Trophoblast cell (in vitro differentiated cells and primary cell): ENCODE measurements around the gene METTL22.
A peak's percentile ranks its signal among the peaks of the same experiment; 100 is the strongest.

Experiments
- DNase-seq, 2 donors: peaks; one replicate each; pipeline ENCODE4 v3.0.0-alpha.2; 2016
- H2AFZ ChIP-seq: 2 replicates; pipeline ENCODE4 v1.6.1; 2013; ENCODE audit warnings: low read length, moderate library complexity, mild to moderate bottlenecking; ENCODE audit not compliant: insufficient read depth, poor library complexity
- H2AK5ac ChIP-seq: 2 replicates; pipeline ENCODE4 v1.6.1; 2013; ENCODE audit warnings: mild to moderate bottlenecking, low read length
- H2BK120ac ChIP-seq: 2 replicates; pipeline ENCODE4 v1.6.1; 2013; ENCODE audit warnings: low read length, mild to moderate bottlenecking, moderate library complexity; ENCODE audit not compliant: insufficient read depth, poor library complexity
- H2BK12ac ChIP-seq: 2 replicates; pipeline ENCODE4 v1.6.1; 2013; ENCODE audit warnings: mild to moderate bottlenecking, low read length, moderate library complexity
- H2BK5ac ChIP-seq: 2 replicates; pipeline ENCODE4 v1.6.1; 2013; ENCODE audit warnings: low read length, low read depth, moderate library complexity, mild to moderate bottlenecking; ENCODE audit not compliant: poor library complexity
- H3K14ac ChIP-seq: 2 replicates; pipeline ENCODE4 v1.6.1; 2013; ENCODE audit warnings: mild to moderate bottlenecking, low read length
- H3K18ac ChIP-seq: 2 replicates; pipeline ENCODE4 v1.6.1; 2013; ENCODE audit warnings: mild to moderate bottlenecking, low read length
- H3K23ac ChIP-seq: 2 replicates; pipeline ENCODE4 v1.6.1; 2013; ENCODE audit warnings: low read length
- H3K27ac ChIP-seq: 2 replicates; pipeline ENCODE4 v1.5.1; 2013; ENCODE audit warnings: low read depth, mild to moderate bottlenecking, inconsistent platforms, low read length, moderate library complexity
- H3K27me3 ChIP-seq: 2 replicates; pipeline ENCODE4 v1.6.1; 2013; ENCODE audit warnings: inconsistent platforms, mild to moderate bottlenecking, low read length, moderate library complexity; ENCODE audit not compliant: insufficient read depth
- H3K36me3 ChIP-seq, 2 experiments: 1 replicate in 1 of 2; 2 replicates in 1 of 2; pipeline ENCODE4 v1.6.1; 2013; ENCODE audit warnings: low read length in 2 of 2, mild to moderate bottlenecking in 2 of 2, moderate library complexity in 1 of 2; ENCODE audit not compliant: insufficient read depth in 2 of 2, control insufficient read depth in 1 of 2
- H3K4ac ChIP-seq: 2 replicates; pipeline ENCODE4 v1.6.1; 2013; ENCODE audit warnings: low read depth, mild to moderate bottlenecking, low read length, moderate library complexity
- H3K4me1 ChIP-seq, 2 experiments: 1 replicate in 1 of 2; 2 replicates in 1 of 2; pipeline ENCODE4 v1.6.1; 2013; ENCODE audit warnings: low read length in 2 of 2, mild to moderate bottlenecking in 2 of 2, moderate library complexity in 1 of 2; ENCODE audit not compliant: insufficient read depth in 2 of 2, control insufficient read depth in 1 of 2
- H3K4me2 ChIP-seq: 2 replicates; pipeline ENCODE4 v1.6.1; 2013; ENCODE audit warnings: inconsistent platforms, mild to moderate bottlenecking, low read length, moderate library complexity
- H3K4me3 ChIP-seq: 2 replicates; pipeline ENCODE4 v1.5.1; 2013; ENCODE audit warnings: mild to moderate bottlenecking, low read depth, low read length, inconsistent platforms
- H3K79me1 ChIP-seq: one replicate; pipeline ENCODE4 v1.6.1; 2013; ENCODE audit warnings: low read length
- H3K79me2 ChIP-seq: 2 replicates; pipeline ENCODE4 v1.6.1; 2013; ENCODE audit warnings: low read length, mild to moderate bottlenecking; ENCODE audit not compliant: control insufficient read depth, insufficient read depth, poor library complexity
- H3K9ac ChIP-seq: 2 replicates; pipeline ENCODE4 v1.6.1; 2013; ENCODE audit warnings: mild to moderate bottlenecking, low read length
- H3K9me3 ChIP-seq: 2 replicates; pipeline ENCODE4 v1.6.1; 2013; ENCODE audit warnings: low read depth, mild to moderate bottlenecking, control low read depth, inconsistent platforms, low read length; ENCODE audit not compliant: insufficient read depth
- H4K12ac ChIP-seq: 2 replicates; pipeline ENCODE4 v1.6.1; 2013; ENCODE audit warnings: low read depth, mild to moderate bottlenecking, low read length, moderate library complexity
- H4K8ac ChIP-seq: 2 replicates; pipeline ENCODE4 v1.6.1; 2013; ENCODE audit warnings: low read depth, mild to moderate bottlenecking, low read length, moderate library complexity
- H4K91ac ChIP-seq: one replicate; pipeline ENCODE4 v1.6.1; 2013; ENCODE audit warnings: low read depth, mild to moderate bottlenecking, low read length, moderate library complexity
- WGBS: extraction: QIAGEN DNeasy Blood & Tissue Kit; methylation state at CpG from one replicate; pipeline ENCODE4 v1.1.7; 2013; ENCODE audit warnings: missing lambda C conversion rate; ENCODE audit not compliant: insufficient read length, insufficient coverage; ENCODE audit errors: extremely low coverage; 5-methylcytosine and 5-hydroxymethylcytosine counted together

The METTL22 gene

GRCh38 chr16:8611122-8611521 lies 10.4 kb upstream of the METTL22 start:
- Histone ChIP-seq H3K9me3 (no peaks in the 10 kb centered on the region), H2BK120ac (no peak overlapping the region), H2AK5ac (no peak overlapping the region), H3K4me1 (no peaks in the 10 kb centered on the region), H4K12ac (no peak overlapping the region), H2AFZ (no peak overlapping the region), H3K18ac (no peak overlapping the region), H3K4me3 (no peak overlapping the region), H3K4me2 (no peak overlapping the region), H3K23ac (no peak overlapping the region), H3K36me3 (no peaks in the 10 kb centered on the region), H3K27ac (no peak overlapping the region), H3K79me1 (no peaks in the 10 kb centered on the region), H3K14ac (no peak overlapping the region), H3K9ac (no peak overlapping the region), H4K91ac (no peak overlapping the region), H4K8ac (no peak overlapping the region), H3K27me3 (no peaks in the 10 kb centered on the region), H3K4ac (no peak overlapping the region), H2BK12ac (no peak overlapping the region), H3K79me2 (no peaks in the 10 kb centered on the region), H2BK5ac (no peak overlapping the region)
- DNase-seq: no peak
- WGBS: no CpG with 5 or more reads among the region's 4 CpGs

GRCh38 chr16:8611886-8612600 lies 9.5 kb upstream of the METTL22 start:
- no peak overlapping the region for H3K4ac ChIP-seq
- no peaks in the 10 kb centered on the region for H3K79me2 ChIP-seq
- H2AFZ ChIP-seq: no peak overlapping the region
- no peak overlapping the region for H3K27ac ChIP-seq
- H4K8ac ChIP-seq: no peak overlapping the region
- H4K12ac ChIP-seq: no peak overlapping the region
- H2BK5ac ChIP-seq: no peak overlapping the region
- no peaks in the 10 kb centered on the region for H3K79me1 ChIP-seq
- no peak for DNase-seq
- H4K91ac ChIP-seq: no peak overlapping the region
- H2BK120ac ChIP-seq: no peak overlapping the region
- no peaks in the 10 kb centered on the region for H3K36me3 ChIP-seq
- H3K18ac ChIP-seq: no peak overlapping the region
- WGBS: no CpG with 5 or more reads among the region's 1 CpG
- no peak overlapping the region for H3K14ac ChIP-seq
- H3K4me3 ChIP-seq: no peak overlapping the region
- no peak overlapping the region for H3K9ac ChIP-seq
- H3K4me1 ChIP-seq: no peaks in the 10 kb centered on the region
- peak overlapping the region; percentile 33 for H3K23ac ChIP-seq
- H3K4me2 ChIP-seq: no peak overlapping the region
- H2AK5ac ChIP-seq: no peak overlapping the region
- H3K9me3 ChIP-seq: no peaks in the 10 kb centered on the region
- H2BK12ac ChIP-seq: no peak overlapping the region
- no peaks in the 10 kb centered on the region for H3K27me3 ChIP-seq

GRCh38 chr16:8614435-8615029 lies 7.0 kb upstream of the METTL22 start:
- Histone ChIP-seq H3K4ac (no peak overlapping the region), H3K9me3 (no peaks in the 10 kb centered on the region), H3K79me2 (no peaks in the 10 kb centered on the region), H3K18ac (no peak overlapping the region), H2BK5ac (no peak overlapping the region), H4K8ac (no peak overlapping the region), H2BK12ac (no peak overlapping the region), H3K27me3 (no peaks in the 10 kb centered on the region), H3K23ac (no peak overlapping the region), H2BK120ac (no peak overlapping the region), H2AK5ac (no peak overlapping the region), H3K14ac (no peak overlapping the region), H3K4me3 (no peak overlapping the region), H3K4me1 (no peaks in the 10 kb centered on the region), H3K27ac (no peak overlapping the region), H3K36me3 (no peaks in the 10 kb centered on the region), H3K4me2 (no peak overlapping the region), H3K9ac (no peak overlapping the region), H2AFZ (no peak overlapping the region), H3K79me1 (no peaks in the 10 kb centered on the region), H4K12ac (no peak overlapping the region), H4K91ac (no peak overlapping the region)
- no CpG with 5 or more reads among the region's 9 CpGs for WGBS
- no peak for DNase-seq

- Histone ChIP-seq H4K8ac (no peak overlapping the region), H3K4me3 (no peak overlapping the region), H3K27me3 (no peaks in the 10 kb centered on the region), H3K79me1 (peaks cover 6% of the 10 kb centered on the region), H3K4me2 (no peak overlapping the region), H3K23ac (no peak overlapping the region), H2BK12ac (no peak overlapping the region), H3K4me1 (peaks cover 0 to 3% of the 10 kb centered on the region in 2 experiments), H3K9ac (no peak overlapping the region), H4K12ac (no peak overlapping the region), H2AFZ (no peak overlapping the region), H4K91ac (no peak overlapping the region), H3K36me3 (peaks cover 2 to 3% of the 10 kb centered on the region in 2 experiments), H3K4ac (no peak overlapping the region), H3K27ac (no peak overlapping the region), H2BK5ac (no peak overlapping the region), H2AK5ac (no peak overlapping the region), H3K9me3 (no peaks in the 10 kb centered on the region), H3K18ac (no peak overlapping the region), H2BK120ac (no peak overlapping the region), H3K79me2 (peaks cover 8% of the 10 kb centered on the region), H3K14ac (no peak overlapping the region)
- DNase-seq: no peak
- no CpG with 5 or more reads among the region's 5 CpGs for WGBS
Measured at GRCh38 chr16:8619671-8620370, 1.7 kb upstream of the METTL22 start.
